B cell (primary cell): ENCODE results near the gene EPC1. TPM values are rescaled to one million over a fixed set of nuclear protein-coding genes. Genes with fewer than 3 reads are reported as not detected.

Experiments used
- ATAC-seq: fragments of 200-7000 bp; cut with Tn5 transposase; one replicate; pipeline ENCODE4 v1.10.0; 2021; ENCODE audit warnings: low read depth, mild to moderate bottlenecking, moderate number of reproducible peaks, moderate library complexity
- CTCF ChIA-PET: fragments of 350-600 bp; sonication (Branson Sonifier 250); formaldehyde crosslinking; loops from one replicate; lab custom pipeline; 2021; ENCODE audit warnings: antibody characterized with exemption, inconsistent platforms; lab: Charles Lee
- POLR2A ChIA-PET: fragments of 350-600 bp; sonication (Branson Sonifier 250); formaldehyde crosslinking; loops from one replicate; lab custom pipeline; 2021; ENCODE audit warnings: antibody characterized with exemption; lab: Charles Lee
- DNase-seq: peaks from one replicate; pipeline ENCODE4 v3.0.0; 2013
- H2AFZ ChIP-seq: 2 replicates; pipeline ENCODE4 v1.6.1; 2012; ENCODE audit warnings: mild to moderate bottlenecking, low read depth, low read length; ENCODE audit not compliant: insufficient read depth, poor library complexity, severe bottlenecking
- H3K27ac ChIP-seq, 2 donors: 1 replicate in 1 of 2; 2 replicates in 1 of 2; pipeline ENCODE4 v1.5.1; 2012 to 2013; ENCODE audit warnings: low read length in 2 of 2, mild to moderate bottlenecking in 2 of 2, moderate library complexity in 1 of 2
- H3K27me3 ChIP-seq, 4 experiments: fragments of 200-600 bp in 1 of 4; sonication (generic) in 1 of 4; replicated peaks in 1 of 4; 1 replicate in 2 of 4; 2 replicates in 2 of 4; pipeline versions ENCODE4 v1.6.1 to v1.7.0; 2013 to 2016; ENCODE audit warnings: low read length in 3 of 4, mild to moderate bottlenecking in 2 of 4, mixed read lengths in 1 of 4, moderate library complexity in 1 of 4; ENCODE audit not compliant: insufficient read depth in 4 of 4, control insufficient read depth in 3 of 4; ENCODE audit errors: control extremely low read depth in 1 of 4
- H3K36me3 ChIP-seq, 2 experiments: replicated peaks in 1 of 2; 1 replicate in 1 of 2; 2 replicates in 1 of 2; pipeline versions ENCODE4 v1.6.1 to v1.7.1; 2013; ENCODE audit warnings: low read length in 1 of 2; ENCODE audit not compliant: insufficient read depth in 2 of 2, control insufficient read depth in 1 of 2; ENCODE audit errors: control extremely low read depth in 1 of 2, extremely low read depth in 1 of 2
- H3K4me1 ChIP-seq, 2 donors: fragments of 200-600 bp in 1 of 2; sonication (generic) in 1 of 2; 1 replicate in 1 of 2; 2 replicates in 1 of 2; pipeline versions ENCODE4 v1.5.1 to v1.6.1; 2013 to 2017; ENCODE audit warnings: low read length in 2 of 2; ENCODE audit not compliant: control insufficient read depth in 2 of 2, insufficient read depth in 2 of 2
- H3K4me2 ChIP-seq: replicated peaks from 2 replicates; pipeline ENCODE3; 2012; ENCODE audit warnings: mild to moderate bottlenecking, low read depth, low read length; ENCODE audit not compliant: poor library complexity, severe bottlenecking
- H3K4me3 ChIP-seq, 5 experiments: fragments of 200-600 bp in 1 of 5; sonication (generic) in 1 of 5; 1 replicate in 3 of 5; 2 replicates in 2 of 5; pipeline versions ENCODE4 v1.5.1 to v1.7.0; 2011 to 2016; ENCODE audit warnings: low read length in 4 of 5, mild to moderate bottlenecking in 4 of 5, low read depth in 2 of 5, control low read depth in 1 of 5, moderate library complexity in 1 of 5; ENCODE audit not compliant: insufficient read depth in 1 of 5; ENCODE audit errors: control extremely low read depth in 1 of 5, extremely low read depth in 1 of 5
- H3K79me2 ChIP-seq: fragments of 200-600 bp; sonication (generic); one replicate; pipeline ENCODE4 v1.6.0; 2016; ENCODE audit warnings: low read length; ENCODE audit not compliant: control insufficient read depth, insufficient read depth
- H3K9ac ChIP-seq: fragments of 200-600 bp; sonication (generic); 2 replicates; pipeline ENCODE4 v1.6.1; 2017; ENCODE audit warnings: mild to moderate bottlenecking, low read length, moderate library complexity
- H3K9me3 ChIP-seq, 3 donors: one replicate each; pipeline versions ENCODE4 v1.6.1 to v1.7.1; 2013; ENCODE audit warnings: low read length in 2 of 3; ENCODE audit not compliant: control insufficient read depth in 2 of 3, insufficient read depth in 1 of 3; ENCODE audit errors: control extremely low read depth in 1 of 3
- H4K20me1 ChIP-seq: 2 replicates; pipeline ENCODE4 v1.6.0; 2012; ENCODE audit warnings: mild to moderate bottlenecking, low read length; ENCODE audit not compliant: insufficient read depth, control insufficient read depth, poor library complexity, severe bottlenecking
- H3K27ac Mint-ChIP-seq: one replicate; pipeline ENCODE4 v1.8.0; 2021; ENCODE audit warnings: mixed read lengths
- H3K27me3 Mint-ChIP-seq: one replicate; pipeline ENCODE4 v1.8.0; 2021; ENCODE audit warnings: mixed read lengths
- H3K4me1 Mint-ChIP-seq: one replicate; pipeline ENCODE4 v1.8.0; 2021; ENCODE audit warnings: mixed read lengths
- H3K4me3 Mint-ChIP-seq: one replicate; pipeline ENCODE4 v1.8.0; 2021; ENCODE audit warnings: mixed read lengths
- H3K9me3 Mint-ChIP-seq: one replicate; pipeline ENCODE4 v1.8.0; 2022; ENCODE audit warnings: mixed read lengths; ENCODE audit not compliant: insufficient read depth
- CTCF ChIP-seq: fragments of 200-600 bp; IDR thresholded peaks from one replicate; pipeline ENCODE4 v1.8.0; 2022; ENCODE audit warnings: antibody characterized with exemption, mild to moderate bottlenecking
- EZH2 ChIP-seq: IDR thresholded peaks from 2 replicates; pipeline ENCODE4 v1.6.1; 2012; ENCODE audit warnings: borderline replicate concordance, low read depth, mild to moderate bottlenecking, moderate library complexity, low read length; ENCODE audit not compliant: insufficient read depth, poor library complexity, severe bottlenecking
- WGBS: methylation state at CpG from one replicate; pipeline ENCODE4 v1.1.5; 2013; ENCODE audit warnings: missing lambda C conversion rate; ENCODE audit not compliant: insufficient coverage; 5-methylcytosine and 5-hydroxymethylcytosine counted together
- intact Hi-C: fragments of 100-400 bp; cut with micrococcal nuclease; formaldehyde crosslinking; loops from one replicate; pipeline ENCODE4 v1.10.0; 2022
- polyA plus RNA-seq: library from polyadenylated mRNA; depleted of rRNA; stranded (reverse); fragments of >200 nt; gene quantifications from 2 replicates; pipeline ENCODE4 v1.2.3, GENCODE V29; 2012
- total RNA-seq, 2 donors: library from RNA; stranded (reverse); fragments of 120-200 nt in 1 of 2; gene quantifications; 1 replicate in 1 of 2; 2 replicates in 1 of 2; pipeline versions ENCODE4 v1.2.3 to v1.2.4, GENCODE V29; 2013 to 2022

The EPC1 gene
- total and polyA plus RNA-seq, 2 donors (not counting 1 experiment from before 2014, with no cell fraction given), result 120 to 220 TPM

GRCh38 chr10:32298075-32298812 is 48.7 kb downstream of the EPC1 start:
- 100% methylated on average over 2 of the region's 11 CpGs for WGBS
- Histone ChIP-seq H3K9ac (no peak overlapping the region), H3K79me2 (peaks cover 89% of the 10 kb centered on the region), H3K27ac (no peak overlapping the region), H3K27me3 (no peaks in the 10 kb centered on the region), H2AFZ (no peak overlapping the region), H3K36me3 (peaks cover 0 to 22% of the 10 kb centered on the region in 2 experiments), H3K4me1 (no peaks in the 10 kb centered on the region), H3K4me3 (no peak overlapping the region), H4K20me1 (peaks cover 87% of the 10 kb centered on the region), H3K4me2 (no peak overlapping the region), H3K9me3 (no peaks in the 10 kb centered on the region)
- DNase-seq (no peak), ATAC-seq (no peak)
- ChIA-PET CTCF (no interaction called here), POLR2A (no interaction called here)
- TF ChIP-seq CTCF (no peak), EZH2 (no peak)
- Mint-ChIP-seq H3K4me3 (no peak overlapping the region), H3K27ac (no peak overlapping the region), H3K27me3 (no peaks in the 10 kb centered on the region), H3K4me1 (peaks cover 19% of the 10 kb centered on the region), H3K9me3 (no peaks in the 10 kb centered on the region)
- intact Hi-C loops, result no loop called here

- Histone ChIP-seq H3K27me3 (no peaks in the 10 kb centered on the region), H3K36me3 (peaks cover 0 to 40% of the 10 kb centered on the region in 2 experiments), H2AFZ (no peak overlapping the region), H3K4me3 (no peak overlapping the region), H4K20me1 (peaks cover 67% of the 10 kb centered on the region), H3K4me2 (no peak overlapping the region), H3K9ac (no peak overlapping the region), H3K4me1 (no peaks in the 10 kb centered on the region), H3K9me3 (no peaks in the 10 kb centered on the region), H3K79me2 (peaks cover 63% of the 10 kb centered on the region), H3K27ac (peak overlapping the region in 1 of 2 donors; percentile 12)
- WGBS, result no CpG with 5 or more reads among the region's 2 CpGs
- intact Hi-C loops, result no loop called here
- no peak for ATAC-seq
- Mint-ChIP-seq H3K27ac (no peak overlapping the region), H3K27me3 (no peaks in the 10 kb centered on the region), H3K4me1 (peaks cover 14% of the 10 kb centered on the region), H3K4me3 (no peak overlapping the region), H3K9me3 (no peaks in the 10 kb centered on the region)
- no peak for DNase-seq
- TF ChIP-seq EZH2 (no peak), CTCF (no peak)
- ChIA-PET POLR2A (interaction anchor here (0.7 kb wide), 1 partner anchor 57 kb away, joined by 3 read pairs; no protein-coding TSS in a partner anchor), CTCF (no interaction called here)
Measured at GRCh38 chr10:32295027-32295426, 51.9 kb downstream of the EPC1 start.
